WERI-Rb-1 (cell line): Measurements from ENCODE around the gene PRSS56.

Experiments used
- DNase-seq: peaks from one replicate; pipeline ENCODE4 v3.0.0-alpha.2; 2020
- H3K27ac ChIP-seq: fragments of 250-450 bp; sonication (Bioruptor Pico); 2 replicates; pipeline ENCODE4 v1.5.1; 2020; ENCODE audit warnings: mild to moderate bottlenecking, moderate library complexity
- H3K27me3 ChIP-seq: fragments of 250-450 bp; sonication (Bioruptor Pico); 2 replicates; pipeline ENCODE4 v1.5.1; 2021; ENCODE audit warnings: mild to moderate bottlenecking, low read depth, moderate library complexity; ENCODE audit not compliant: insufficient read depth, severe bottlenecking
- H3K36me3 ChIP-seq: fragments of 250-450 bp; sonication (Bioruptor Pico); 2 replicates; pipeline ENCODE4 v1.5.1; 2020; ENCODE audit warnings: mild to moderate bottlenecking, moderate library complexity
- H3K4me3 ChIP-seq: 2 replicates; pipeline ENCODE4 v1.5.1; 2011; ENCODE audit warnings: low read depth, mild to moderate bottlenecking, control low read depth, low read length
- H3K9me3 ChIP-seq: fragments of 250-450 bp; sonication (Bioruptor Pico); 2 replicates; pipeline ENCODE4 v1.5.1; 2021; ENCODE audit warnings: mild to moderate bottlenecking, moderate library complexity; ENCODE audit not compliant: severe bottlenecking
- CTCF ChIP-seq: IDR thresholded peaks from 2 replicates; pipeline ENCODE4 v1.5.1; 2011; ENCODE audit warnings: low read depth, mild to moderate bottlenecking, control low read depth, inconsistent platforms, low read length

Gene PRSS56

GRCh38 chr2:232485757-232486557 lies 34.2 kb upstream of the PRSS56 start:
- DNase-seq: no peak
- H3K4me3 ChIP-seq: peak overlapping the region; percentile 38
- H3K9me3 ChIP-seq: no peaks in the 10 kb centered on the region
- no peaks in the 10 kb centered on the region for H3K36me3 ChIP-seq
- no peak overlapping the region for H3K27ac ChIP-seq
- no peak for TF ChIP-seq CTCF
- peaks cover 42% of the 10 kb centered on the region for H3K27me3 ChIP-seq

GRCh38 chr2:232486558-232487384 lies 33.4 kb upstream of the PRSS56 start:
- Histone ChIP-seq H3K27ac (no peak overlapping the region), H3K9me3 (no peaks in the 10 kb centered on the region), H3K27me3 (peaks cover 42% of the 10 kb centered on the region), H3K36me3 (no peaks in the 10 kb centered on the region), H3K4me3 (peak overlapping the region; percentile 33)
- no peak for TF ChIP-seq CTCF
- DNase-seq: no peak

GRCh38 chr2:232487385-232488096 lies 32.6 kb upstream of the PRSS56 start, which contains the start of gene ECEL1:
ECEL1 (minus strand) TSS chr2:232487834; CDS start chr2:232486653, 1,181 bp downstream.
- H3K4me3 ChIP-seq: peak within 1 kb of the TSS; percentile 33
- TF ChIP-seq CTCF: no peak
- H3K36me3 ChIP-seq: no peaks in the 10 kb centered on the region
- peak; percentile 39 for DNase-seq
- H3K27me3 ChIP-seq: peaks cover 42% of the 10 kb centered on the region
- no peaks in the 10 kb centered on the region for H3K9me3 ChIP-seq
- no peak within 1 kb of the TSS for H3K27ac ChIP-seq

GRCh38 chr2:232488097-232488711 lies 32.0 kb upstream of the PRSS56 start:
- peaks cover 42% of the 10 kb centered on the region for H3K27me3 ChIP-seq
- no peak overlapping the region for H3K27ac ChIP-seq
- peak overlapping the region; percentile 7; the same call in 1 of the 2 replicates for H3K4me3 ChIP-seq
- no peak for DNase-seq
- peak; percentile 43 for TF ChIP-seq CTCF
- no peaks in the 10 kb centered on the region for H3K36me3 ChIP-seq
- H3K9me3 ChIP-seq: no peaks in the 10 kb centered on the region

- DNase-seq: no peak
- TF ChIP-seq CTCF: no peak
- H3K27me3 ChIP-seq: peaks cover 42% of the 10 kb centered on the region
These were observed 31.4 kb upstream of the PRSS56 start for GRCh38 chr2:232488721-232489300.

More at GRCh38 chr2:232488721-232489300, 31.4 kb upstream of the PRSS56 start:
- no peak overlapping the region for H3K27ac ChIP-seq
- H3K4me3 ChIP-seq: no peak overlapping the region
- H3K9me3 ChIP-seq: no peaks in the 10 kb centered on the region
- H3K36me3 ChIP-seq: no peaks in the 10 kb centered on the region
